Retinal pigment epithelial cell (primary cell): ENCODE measurements around the gene FAM222A.

Experiments
- DNase-seq: peaks from one replicate; pipeline ENCODE4 v3.0.0-alpha.2; 2010; ENCODE audit warnings: low read depth
- H3K4me3 ChIP-seq: 2 replicates; pipeline ENCODE4 v1.5.1; 2011; ENCODE audit warnings: mild to moderate bottlenecking, low read length, control low read depth, moderate library complexity
- TF ChIP-seq, protein P1 (sequence below): conservative IDR thresholded peaks from 2 replicates; pipeline ENCODE4 v1.5.1; 2011; ENCODE audit warnings: low read depth, low read length, control low read depth, inconsistent platforms

FAM222A gene

DNA sequence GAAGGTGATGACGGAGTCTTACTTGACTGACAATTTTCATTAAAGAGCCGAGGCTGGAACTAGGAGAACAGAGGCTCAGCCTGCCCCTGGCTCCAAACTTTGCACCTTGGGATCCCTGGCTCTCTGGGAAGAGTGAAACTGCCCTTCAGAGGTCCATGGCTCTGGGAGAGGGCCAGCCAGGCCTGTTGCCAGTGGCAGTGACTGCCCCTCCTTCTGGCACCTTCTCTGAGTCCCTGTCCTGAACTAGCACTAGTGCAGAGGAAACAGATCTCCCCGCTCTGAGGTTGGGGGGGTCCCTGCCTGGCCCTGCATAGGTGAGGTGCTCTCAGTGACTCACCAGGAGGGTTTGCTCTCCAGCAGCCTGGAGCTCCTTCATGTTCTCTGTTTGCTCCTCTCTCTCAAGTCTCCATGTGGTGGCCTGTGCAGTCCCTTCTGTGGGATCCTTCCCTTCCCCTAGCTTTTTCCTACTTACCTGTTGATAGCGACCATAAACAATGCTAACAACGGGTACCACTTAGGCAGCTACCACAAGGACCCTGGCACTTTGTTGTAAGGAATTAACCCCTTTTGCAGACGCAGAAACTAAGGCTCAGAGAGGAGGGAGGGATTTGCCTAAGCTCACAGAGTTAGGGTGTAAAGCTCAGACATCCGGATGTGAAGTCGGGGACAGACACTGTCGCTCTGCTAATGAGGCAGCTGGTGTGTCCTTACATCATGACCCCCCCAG is 22.4 kb downstream of the FAM222A start:
- DNase-seq: no peak
- TF ChIP-seq, protein P1, sequence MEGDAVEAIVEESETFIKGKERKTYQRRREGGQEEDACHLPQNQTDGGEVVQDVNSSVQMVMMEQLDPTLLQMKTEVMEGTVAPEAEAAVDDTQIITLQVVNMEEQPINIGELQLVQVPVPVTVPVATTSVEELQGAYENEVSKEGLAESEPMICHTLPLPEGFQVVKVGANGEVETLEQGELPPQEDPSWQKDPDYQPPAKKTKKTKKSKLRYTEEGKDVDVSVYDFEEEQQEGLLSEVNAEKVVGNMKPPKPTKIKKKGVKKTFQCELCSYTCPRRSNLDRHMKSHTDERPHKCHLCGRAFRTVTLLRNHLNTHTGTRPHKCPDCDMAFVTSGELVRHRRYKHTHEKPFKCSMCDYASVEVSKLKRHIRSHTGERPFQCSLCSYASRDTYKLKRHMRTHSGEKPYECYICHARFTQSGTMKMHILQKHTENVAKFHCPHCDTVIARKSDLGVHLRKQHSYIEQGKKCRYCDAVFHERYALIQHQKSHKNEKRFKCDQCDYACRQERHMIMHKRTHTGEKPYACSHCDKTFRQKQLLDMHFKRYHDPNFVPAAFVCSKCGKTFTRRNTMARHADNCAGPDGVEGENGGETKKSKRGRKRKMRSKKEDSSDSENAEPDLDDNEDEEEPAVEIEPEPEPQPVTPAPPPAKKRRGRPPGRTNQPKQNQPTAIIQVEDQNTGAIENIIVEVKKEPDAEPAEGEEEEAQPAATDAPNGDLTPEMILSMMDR: no peak

DNA sequence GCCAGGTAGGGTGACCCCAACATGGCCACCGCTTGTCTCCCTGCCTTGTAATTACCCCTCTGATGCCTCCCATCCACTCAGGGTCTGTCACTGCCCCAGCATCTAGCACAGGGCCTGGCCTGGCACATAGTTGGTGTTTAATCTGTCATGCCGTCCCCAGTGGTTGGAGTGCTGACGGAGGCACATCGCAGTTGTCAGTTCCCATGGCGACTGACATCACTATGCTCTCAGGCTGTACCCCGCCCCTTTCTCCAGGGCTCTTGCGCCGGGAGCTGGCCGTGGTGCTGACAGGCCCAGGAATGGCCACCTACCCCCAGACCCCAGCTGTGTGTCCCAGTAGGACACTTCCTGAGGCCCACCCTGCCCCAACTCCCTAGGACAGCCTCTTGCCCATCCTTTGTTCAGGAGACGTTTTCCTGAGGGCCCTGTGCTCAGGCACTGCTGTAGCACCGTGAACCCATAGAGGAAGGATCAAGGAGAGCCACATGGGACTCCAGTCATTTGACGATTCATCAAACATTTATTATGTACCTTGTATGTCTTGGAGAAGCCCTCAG is 23.0 kb downstream of the FAM222A start:
- no peak for DNase-seq
- TF ChIP-seq, protein P1: no peak
- H3K4me3 ChIP-seq: no peak overlapping the region

More for the DNA sequence above, 22.4 kb downstream of the FAM222A start:
- H3K4me3 ChIP-seq: no peak overlapping the region

DNA sequence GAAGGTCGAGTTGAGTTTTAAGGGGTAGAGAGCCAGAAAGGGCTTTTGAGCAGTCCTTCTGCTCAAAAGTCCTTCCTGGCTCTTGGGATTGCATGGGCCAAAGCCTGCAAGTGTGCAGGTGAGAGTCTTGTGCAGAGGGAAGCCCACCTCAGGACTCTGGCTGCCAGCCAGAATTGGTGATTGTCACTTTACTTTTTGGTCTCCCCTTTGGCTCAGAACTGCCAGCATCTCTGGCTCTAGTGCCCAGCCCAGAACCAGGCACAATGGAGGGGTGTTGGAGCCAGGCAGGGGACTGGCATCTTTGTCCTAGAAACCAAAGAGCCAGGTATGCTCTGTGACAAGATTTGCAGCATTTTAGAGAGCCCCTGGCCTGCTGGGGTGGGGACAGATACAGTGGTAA is 23.5 kb downstream of the FAM222A start:
- DNase-seq: no peak
- no peak overlapping the region for H3K4me3 ChIP-seq
- TF ChIP-seq, protein P1: no peak

DNA sequence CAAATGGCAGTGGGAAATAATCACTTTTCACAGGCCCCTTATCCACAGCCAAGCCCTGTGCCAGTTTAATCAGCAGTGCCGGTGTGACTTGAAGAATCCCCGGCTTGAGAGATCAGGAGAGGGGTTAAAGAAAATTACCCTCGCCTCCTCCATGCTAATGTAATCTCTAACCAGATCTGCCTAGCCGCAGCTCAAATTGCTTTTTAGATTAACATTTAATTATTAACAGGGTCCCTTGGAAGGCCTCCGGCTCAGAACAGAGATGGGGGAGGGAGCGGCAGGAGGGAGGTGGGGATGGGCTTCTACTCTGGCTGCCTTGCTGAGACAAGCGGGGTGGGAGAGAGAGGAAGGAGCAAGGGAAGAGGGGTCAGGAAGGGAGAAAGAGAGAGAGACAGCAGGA is 24.0 kb downstream of the FAM222A start:
- TF ChIP-seq, protein P1: no peak
- DNase-seq: no peak
- H3K4me3 ChIP-seq: no peak overlapping the region

DNA sequence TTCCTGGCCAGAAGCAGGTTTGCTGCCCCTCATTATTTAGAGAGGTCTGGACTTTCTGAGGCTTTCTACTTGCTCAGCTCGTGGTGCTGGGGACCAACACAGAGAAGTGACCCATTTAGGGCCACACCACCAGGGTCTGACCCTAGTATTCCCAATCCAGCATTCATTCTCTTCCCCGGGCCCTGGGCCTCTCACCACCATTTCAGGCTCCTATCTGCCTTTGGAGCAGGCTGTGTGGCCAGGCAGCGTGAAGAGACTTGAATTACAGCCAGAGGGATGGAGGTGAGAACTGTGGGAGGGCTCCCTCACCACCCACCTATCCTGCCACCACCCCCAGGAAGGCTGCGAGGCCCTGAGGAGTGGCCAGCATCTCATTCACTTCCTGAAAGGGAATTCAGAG is 24.6 kb downstream of the FAM222A start:
- no peak overlapping the region for H3K4me3 ChIP-seq
- TF ChIP-seq, protein P1: no peak
- no peak for DNase-seq

DNA sequence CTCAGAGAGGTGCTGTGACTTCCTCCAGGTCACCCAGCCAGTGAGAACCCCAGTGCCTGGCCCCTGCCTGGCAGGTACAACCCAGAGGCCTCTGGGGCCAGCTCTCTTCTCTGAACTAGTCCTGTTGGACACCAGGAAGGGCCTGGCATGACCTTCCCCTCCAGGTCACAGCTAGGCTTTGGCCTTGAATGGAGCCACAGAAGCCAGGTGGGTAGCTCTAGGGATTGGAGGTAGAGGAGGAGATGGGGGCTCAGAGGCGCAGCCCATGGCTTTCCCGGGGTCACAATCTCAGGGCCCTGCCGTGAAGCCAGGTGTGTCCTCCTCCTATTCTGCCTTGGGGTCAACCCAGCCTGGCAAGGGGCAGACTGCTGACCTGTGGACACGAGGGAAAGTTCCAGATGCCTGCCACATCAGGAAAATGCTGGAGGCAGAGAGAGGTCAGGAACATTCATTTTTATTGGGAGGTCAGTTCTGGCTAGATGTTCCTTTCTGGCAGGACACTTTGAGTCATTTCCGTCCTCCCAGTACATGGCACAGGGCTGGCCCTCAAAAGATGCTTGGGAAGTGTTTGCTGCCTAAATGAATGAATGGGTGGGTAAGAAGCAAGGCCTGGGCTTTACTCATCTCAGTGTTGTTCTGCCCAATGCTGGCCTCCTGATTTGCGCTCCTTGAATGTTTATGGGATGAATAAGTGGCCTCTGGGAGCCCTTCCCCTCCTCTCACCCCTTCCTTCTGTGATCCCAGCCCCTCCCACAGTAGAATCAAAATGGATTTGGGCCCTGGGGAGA is 25.4 kb downstream of the FAM222A start:
- no peak for DNase-seq
- TF ChIP-seq, protein P1: no peak

More for the DNA sequence above, 25.4 kb downstream of the FAM222A start:
- no peak overlapping the region for H3K4me3 ChIP-seq
